Brain microvascular endothelial cell (primary cell): Measurements from ENCODE around the gene PRRC2A.

Experiments
- DNase-seq: peaks from one replicate; pipeline ENCODE4 v3.0.0-alpha.2; 2020
- H3K27ac ChIP-seq: fragments of 250-450 bp; sonication (Bioruptor Pico); 2 replicates; pipeline ENCODE4 v1.5.1; 2020; ENCODE audit warnings: mild to moderate bottlenecking, moderate library complexity
- H3K27me3 ChIP-seq: fragments of 250-450 bp; sonication (Bioruptor Pico); replicated peaks from 2 replicates; pipeline ENCODE4 v1.5.1; 2020; ENCODE audit warnings: mild to moderate bottlenecking
- H3K36me3 ChIP-seq: fragments of 250-450 bp; sonication (Bioruptor Pico); replicated peaks from 2 replicates; pipeline ENCODE4 v1.5.1; 2020; ENCODE audit warnings: mild to moderate bottlenecking
- H3K4me3 ChIP-seq: 2 replicates; pipeline ENCODE4 v1.5.1; 2011; ENCODE audit warnings: low read depth, mild to moderate bottlenecking, control low read depth, low read length, moderate library complexity
- in situ Hi-C: cut with HindIII; loops from 2 replicates; pipeline ENCODE4 v1.10.0; 2017; ENCODE audit warnings: low sequenced_read_pairs, low pct_ligation_motif_present
- TF ChIP-seq, protein P1 (sequence below): IDR thresholded peaks from 2 replicates; pipeline ENCODE4 v1.5.1; 2011; ENCODE audit warnings: low read depth, mild to moderate bottlenecking, moderate library complexity, low read length, control low read depth, inconsistent platforms; ENCODE audit errors: missing control alignments

Gene PRRC2A

DNA sequence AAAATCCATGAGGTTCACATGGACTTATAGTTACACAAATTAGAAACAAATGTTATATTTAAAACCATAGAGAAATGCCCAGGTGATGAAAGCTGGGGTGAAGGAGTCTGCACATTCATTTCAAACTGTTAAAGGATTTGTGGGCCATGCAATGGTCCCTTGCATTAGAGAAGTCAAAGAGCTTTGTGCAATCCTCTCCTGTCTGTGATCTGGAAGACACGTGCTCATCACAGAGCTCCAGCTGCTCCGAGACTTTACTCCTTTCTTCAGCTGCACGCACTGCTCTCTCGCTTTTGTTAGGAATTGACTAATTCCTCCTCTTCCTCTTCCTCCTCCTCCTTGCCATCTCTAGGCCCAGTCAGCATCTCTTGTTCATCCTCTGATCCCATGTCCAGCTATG, 9.5 kb upstream of the PRRC2A start:
- no peak overlapping the region for H3K4me3 ChIP-seq
- no peaks in the 10 kb centered on the region for H3K27me3 ChIP-seq
- in situ Hi-C loops: no loop called here
- TF ChIP-seq, protein P1, sequence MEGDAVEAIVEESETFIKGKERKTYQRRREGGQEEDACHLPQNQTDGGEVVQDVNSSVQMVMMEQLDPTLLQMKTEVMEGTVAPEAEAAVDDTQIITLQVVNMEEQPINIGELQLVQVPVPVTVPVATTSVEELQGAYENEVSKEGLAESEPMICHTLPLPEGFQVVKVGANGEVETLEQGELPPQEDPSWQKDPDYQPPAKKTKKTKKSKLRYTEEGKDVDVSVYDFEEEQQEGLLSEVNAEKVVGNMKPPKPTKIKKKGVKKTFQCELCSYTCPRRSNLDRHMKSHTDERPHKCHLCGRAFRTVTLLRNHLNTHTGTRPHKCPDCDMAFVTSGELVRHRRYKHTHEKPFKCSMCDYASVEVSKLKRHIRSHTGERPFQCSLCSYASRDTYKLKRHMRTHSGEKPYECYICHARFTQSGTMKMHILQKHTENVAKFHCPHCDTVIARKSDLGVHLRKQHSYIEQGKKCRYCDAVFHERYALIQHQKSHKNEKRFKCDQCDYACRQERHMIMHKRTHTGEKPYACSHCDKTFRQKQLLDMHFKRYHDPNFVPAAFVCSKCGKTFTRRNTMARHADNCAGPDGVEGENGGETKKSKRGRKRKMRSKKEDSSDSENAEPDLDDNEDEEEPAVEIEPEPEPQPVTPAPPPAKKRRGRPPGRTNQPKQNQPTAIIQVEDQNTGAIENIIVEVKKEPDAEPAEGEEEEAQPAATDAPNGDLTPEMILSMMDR: no peak
- no peak overlapping the region for H3K27ac ChIP-seq
- no peaks in the 10 kb centered on the region for H3K36me3 ChIP-seq
- no peak for DNase-seq

DNA sequence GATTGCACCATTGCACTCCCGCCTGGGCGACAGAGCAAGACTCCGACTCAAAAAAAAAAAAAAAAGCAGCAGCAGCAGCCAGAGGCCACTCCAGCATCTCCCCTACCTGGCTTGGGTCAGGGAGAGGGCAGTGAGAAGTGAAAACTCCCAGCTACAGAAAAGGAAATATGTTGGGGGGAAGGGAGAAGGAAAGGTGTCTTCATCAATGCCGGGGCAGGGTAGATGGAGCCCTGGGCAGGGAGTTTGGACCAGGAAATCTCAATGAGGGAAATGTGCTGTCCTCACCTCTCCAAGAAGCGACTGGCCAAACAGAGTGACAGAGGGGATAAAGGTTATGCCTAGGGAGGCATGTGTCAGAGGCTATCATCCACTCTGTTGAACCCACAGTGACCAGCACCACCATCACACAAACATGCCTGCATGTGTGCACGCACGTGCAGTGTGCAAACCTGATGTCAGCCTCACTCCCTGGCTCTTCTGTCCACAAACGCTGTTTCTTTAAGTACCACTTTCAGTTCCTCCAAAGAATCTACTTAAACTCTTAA, 6.4 kb upstream of the PRRC2A start:
- Histone ChIP-seq H3K27me3 (no peaks in the 10 kb centered on the region), H3K36me3 (no peaks in the 10 kb centered on the region), H3K4me3 (no peak overlapping the region), H3K27ac (no peak overlapping the region)
- in situ Hi-C loops: no loop called here
- TF ChIP-seq, protein P1: no peak
- no peak for DNase-seq

DNA sequence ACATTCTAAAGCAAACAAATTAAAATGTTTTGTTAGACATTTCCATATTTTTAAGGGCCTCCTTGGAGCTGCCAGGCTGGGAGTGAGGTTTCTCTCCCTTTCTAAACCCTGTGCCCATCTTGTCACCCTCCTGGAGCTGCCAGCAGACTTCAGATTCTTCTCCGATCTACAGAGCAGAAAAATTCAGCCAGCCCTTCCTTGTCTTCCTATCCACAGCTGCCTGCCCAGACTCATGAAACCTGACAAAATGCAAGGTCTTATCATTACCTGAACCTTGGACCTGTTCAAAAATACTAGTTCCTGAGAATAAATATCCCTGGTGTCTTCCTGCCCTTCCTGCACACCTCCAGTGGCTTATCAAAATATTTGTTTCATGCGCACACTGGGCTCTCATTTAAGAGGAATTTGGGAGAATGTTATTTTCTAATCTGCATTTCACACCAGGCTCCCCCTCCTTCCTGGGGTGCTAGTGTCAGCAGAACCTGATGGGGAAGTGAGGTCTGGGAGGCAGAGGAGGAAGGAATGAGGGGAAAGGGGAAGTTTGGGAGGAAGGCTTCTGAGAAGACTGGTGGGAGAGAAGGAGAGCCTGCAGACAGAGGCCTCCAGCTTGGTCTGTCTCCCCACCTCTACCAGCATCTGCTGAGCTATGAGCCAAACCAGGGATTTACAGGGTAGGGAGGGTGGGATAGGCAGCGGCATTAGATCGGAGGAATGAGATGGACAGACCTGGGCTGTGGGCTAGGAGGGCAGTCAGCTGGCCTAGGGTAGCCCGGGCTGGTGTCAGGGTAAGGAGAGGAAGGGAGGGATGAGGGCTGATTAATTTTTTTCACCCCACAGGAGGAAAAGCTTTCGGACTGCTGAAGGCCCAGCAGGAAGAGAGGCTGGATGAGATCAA, 5.6 kb upstream of the PRRC2A start, which contains the start of gene AIF1:
AIF1 (plus strand) TSS at position 551 of the 895 bp plus-strand sequence; CDS start at position 647, 96 bp downstream.
- in situ Hi-C loops: no loop called here
- Histone ChIP-seq H3K36me3 (no peaks in the 10 kb centered on the region), H3K4me3 (no peak within 1 kb of the TSS), H3K27me3 (no peaks in the 10 kb centered on the region), H3K27ac (no peak within 1 kb of the TSS)
- TF ChIP-seq, protein P1: no peak
- DNase-seq: no peak

DNA sequence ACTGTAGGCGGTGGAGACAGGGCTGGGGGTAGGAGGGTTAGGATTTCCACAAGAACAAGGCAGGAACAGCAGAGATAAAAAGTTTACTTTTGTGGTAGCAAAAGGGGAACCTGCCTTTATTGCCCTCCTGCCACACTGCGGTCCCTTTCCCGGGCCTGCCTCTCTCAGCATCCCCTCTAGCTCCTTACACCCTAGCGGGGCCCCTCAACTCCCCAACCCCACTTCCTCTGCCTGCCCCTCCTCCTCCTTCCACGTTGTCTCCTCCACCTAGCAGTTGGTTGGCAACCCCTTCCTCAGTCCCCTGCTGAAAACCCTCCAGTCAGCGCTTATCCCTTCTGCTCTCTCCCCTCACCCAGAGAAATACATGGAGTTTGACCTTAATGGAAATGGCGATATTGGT, 4.8 kb upstream of the PRRC2A start:
- Histone ChIP-seq H3K36me3 (no peaks in the 10 kb centered on the region), H3K27ac (no peak overlapping the region), H3K4me3 (no peak overlapping the region), H3K27me3 (no peaks in the 10 kb centered on the region)
- TF ChIP-seq, protein P1: no peak
- in situ Hi-C loops: no loop called here
- DNase-seq: no peak

DNA sequence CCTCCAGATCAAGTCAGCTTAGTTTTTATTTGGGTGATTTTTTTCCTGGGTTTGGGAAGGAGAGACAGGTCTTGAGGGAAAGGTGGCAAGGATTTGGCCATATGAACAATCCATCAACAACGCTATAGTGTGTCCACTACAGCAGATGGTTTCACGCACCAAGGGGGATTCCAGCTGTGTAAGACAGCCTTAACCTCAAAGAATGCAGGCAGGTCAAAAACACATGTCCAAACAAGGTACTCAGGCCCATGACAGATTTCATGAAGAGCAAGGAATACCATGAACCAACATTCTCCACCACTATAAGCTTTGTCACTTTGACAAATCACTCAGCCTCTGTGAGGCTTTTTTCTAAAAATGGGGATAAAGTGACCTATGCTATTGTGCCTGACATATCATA, 3.5 kb upstream of the PRRC2A start:
- H3K27ac ChIP-seq: no peak overlapping the region
- TF ChIP-seq, protein P1: no peak
- H3K36me3 ChIP-seq: no peaks in the 10 kb centered on the region
- in situ Hi-C loops: no loop called here
- H3K27me3 ChIP-seq: no peaks in the 10 kb centered on the region
- no peak for DNase-seq
- H3K4me3 ChIP-seq: no peak overlapping the region
